HTERT RPE-1 (cell line): ENCODE results near the gene CNDP2.

Experiments used
- in situ Hi-C: fragments of 300-500 bp; cut with MboI; formaldehyde crosslinking; loops from 4 replicates; pipeline ENCODE4 v1.14.3; 2020; ENCODE audit warnings: low sequenced_read_pairs

The CNDP2 gene

DNA sequence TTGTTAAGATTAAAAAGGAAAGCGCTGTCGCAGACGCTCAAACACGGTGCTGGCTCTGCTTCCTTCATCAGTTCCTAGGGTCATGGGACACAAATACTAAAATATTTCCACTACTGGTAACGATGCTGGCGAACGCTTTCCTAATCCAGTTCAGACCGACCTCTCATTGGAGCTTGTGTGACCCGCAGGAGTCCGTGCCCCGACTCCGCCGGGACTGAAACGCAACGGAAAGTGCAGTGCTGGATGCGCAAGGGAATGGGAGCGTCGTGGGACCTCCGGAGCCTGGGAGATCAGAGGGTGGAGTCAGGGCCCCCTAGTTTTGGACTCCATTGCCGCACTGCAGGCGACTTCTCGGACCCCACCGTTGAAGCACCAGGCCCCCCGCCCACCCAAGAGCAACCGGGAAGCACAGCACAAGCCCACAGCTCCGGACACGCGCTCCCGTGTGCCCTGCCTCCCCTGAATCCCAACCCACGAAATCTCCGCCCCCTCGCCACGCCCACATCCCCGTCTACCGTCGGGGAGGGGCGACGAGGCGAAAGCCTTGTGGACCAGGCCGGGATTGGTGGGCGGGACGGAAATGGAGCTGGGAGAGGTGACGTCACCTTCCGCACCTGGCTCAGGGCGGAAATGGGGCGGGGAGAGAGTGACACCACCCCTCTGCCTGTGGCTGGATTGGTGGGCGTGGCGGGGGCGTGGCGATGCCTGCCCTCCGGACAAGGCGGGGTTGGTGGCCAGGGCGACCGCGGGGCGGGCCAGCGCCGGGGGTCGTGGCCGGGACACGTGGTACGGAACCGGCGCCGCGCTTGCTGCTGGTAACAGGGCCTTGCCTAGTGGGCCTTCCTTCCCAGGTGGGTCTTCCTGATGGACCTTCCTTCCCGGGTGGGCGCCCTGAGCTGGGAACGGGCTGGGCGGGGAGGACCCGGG lies at the start of gene CNDP2:
CNDP2 (plus strand) TSS at position 783 of the 927 bp plus-strand sequence. CDS start 3,611 bp downstream, outside the sequence.
- in situ Hi-C loops = no loop called here

DNA sequence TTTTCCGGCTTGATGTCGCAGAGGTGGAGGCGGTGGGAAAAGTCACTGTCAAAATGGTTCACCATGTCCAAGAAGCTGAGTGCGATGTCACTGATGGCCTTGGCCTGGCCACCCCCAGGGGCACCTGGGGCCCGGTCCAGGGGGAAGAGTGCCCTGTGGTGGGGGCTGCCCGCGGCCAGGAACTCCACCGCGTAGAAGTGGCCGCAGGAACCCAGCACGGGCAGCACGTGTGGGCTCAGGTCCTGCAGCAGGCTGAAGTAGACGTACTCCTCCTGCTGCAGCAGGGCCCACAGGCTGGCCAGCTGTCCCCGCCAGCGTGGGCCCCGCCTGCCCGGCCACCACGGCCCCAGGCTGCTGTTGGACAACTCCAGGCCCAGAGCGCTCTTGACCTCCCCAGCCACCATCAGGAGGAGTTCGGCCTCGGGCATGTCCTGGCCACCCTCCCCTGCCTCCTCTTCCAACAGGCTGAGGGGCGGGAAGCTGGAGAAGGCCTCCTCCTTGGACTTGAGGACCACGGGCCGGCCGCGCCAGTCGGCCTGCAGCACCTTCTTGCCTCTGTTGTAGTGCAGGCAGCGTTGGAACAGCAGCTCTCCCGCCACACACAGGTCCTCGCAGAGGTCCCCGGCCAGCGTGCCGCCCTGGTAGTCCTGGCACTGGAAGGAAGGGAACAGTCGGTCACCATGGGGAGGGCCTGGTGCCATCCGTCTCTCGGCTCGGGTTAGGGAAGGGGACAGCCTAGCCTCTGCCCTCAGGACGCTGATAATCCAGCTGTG lies 49.3 kb upstream of the CNDP2 start:
- in situ Hi-C loops = no loop called here

- in situ Hi-C loops = no loop called here
Measured at GRCh38 chr18:74447404-74448152, 48.6 kb upstream of the CNDP2 start.

DNA sequence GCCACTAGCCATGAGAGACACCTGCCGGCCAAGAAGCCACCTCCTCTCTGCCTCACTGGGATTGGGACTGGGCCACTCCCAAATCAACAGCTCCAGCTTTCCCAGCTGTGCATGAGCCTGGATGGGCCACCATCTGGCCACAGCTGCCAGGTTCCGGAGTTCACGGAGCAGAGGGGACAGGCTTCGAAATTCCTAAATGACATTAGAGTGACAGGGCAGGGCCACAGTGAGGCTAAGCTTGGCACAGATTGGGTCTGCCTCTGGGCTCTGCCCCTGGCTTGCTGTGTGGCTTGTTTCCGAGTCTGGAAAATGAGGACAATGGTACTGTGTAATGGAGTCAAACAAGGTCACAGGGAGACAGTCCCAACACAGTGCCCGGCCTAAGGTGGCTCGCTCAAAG lies 45.5 kb upstream of the CNDP2 start:
- in situ Hi-C loops = no loop called here

GRCh38 chr18:74451148-74451547 lies 45.0 kb upstream of the CNDP2 start:
- in situ Hi-C loops = no loop called here

DNA sequence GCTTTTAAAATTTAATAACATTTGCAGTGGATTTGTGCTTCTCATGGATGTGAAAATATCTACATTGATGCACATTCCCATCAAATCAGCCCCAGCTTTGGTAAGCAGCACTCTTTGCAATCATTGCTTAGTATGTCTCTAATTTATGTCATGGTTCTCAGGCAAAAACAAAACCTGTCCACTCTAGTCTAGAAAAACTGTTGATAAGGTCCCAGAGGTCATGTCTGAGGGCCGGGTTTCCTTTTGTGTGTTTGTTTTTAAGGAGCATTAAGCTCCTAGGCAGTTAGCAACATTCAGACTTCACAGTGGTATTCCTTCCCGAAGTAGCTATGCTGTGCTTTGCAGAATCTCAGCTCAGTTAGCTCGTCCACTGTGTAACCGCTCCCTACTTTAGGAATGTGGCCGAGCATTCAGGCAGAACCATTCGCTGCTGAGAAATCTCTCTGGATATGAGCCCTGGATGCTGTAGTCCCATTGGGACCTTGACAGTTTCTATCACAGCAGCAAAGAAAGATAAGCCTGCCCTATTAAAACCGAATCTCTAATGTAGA lies 43.1 kb upstream of the CNDP2 start:
- in situ Hi-C loops = no loop called here

DNA sequence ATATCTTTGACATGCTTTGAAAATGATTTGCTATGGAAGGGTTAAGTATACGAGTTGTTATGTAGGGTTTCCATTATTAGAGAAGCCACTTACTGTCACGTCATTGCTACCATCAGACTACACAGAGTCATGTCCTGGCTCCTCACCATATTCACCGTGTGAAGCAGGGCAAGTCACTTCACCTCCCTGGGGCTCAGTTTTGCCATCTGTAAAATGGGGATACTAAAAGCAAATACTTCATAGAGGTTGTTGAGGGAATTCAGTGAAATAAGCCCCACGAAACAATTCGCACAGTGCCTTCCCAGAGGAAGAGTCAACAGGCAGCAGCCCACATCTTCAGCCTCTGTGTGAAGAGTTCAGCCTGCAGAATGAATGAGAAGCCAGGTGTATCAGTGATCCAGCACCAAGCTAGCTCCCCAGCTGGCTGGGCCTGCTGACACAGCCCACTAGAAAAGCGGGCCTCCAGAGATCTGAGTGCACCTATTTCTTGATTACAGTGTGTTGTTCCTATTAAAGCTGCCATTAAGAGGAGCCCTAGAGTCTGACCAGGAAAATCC lies 42.4 kb upstream of the CNDP2 start:
- in situ Hi-C loops = no loop called here

DNA sequence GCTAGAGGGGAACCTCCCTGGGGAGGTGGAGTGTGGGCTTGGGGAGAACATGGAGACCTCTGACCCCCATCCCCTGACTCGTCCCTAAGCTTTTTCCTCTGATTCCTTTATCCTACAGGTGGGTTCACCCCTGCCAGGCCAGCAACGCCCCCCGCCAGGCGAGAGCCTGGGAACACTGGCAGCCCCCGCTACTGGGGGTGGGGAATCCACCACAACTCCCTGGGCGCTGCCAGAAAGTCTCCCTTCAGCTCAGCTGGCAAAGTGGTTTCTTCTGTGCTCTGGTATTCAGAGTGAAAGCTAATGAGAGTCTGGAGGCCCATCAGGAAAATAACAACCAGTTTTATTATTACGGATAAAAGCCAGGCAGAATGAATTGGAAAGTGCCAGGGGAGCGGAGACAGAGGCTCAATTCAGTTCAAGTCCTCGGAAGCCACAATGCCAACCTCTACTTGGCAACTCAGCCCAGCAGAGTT lies 41.8 kb upstream of the CNDP2 start:
- in situ Hi-C loops = no loop called here

DNA sequence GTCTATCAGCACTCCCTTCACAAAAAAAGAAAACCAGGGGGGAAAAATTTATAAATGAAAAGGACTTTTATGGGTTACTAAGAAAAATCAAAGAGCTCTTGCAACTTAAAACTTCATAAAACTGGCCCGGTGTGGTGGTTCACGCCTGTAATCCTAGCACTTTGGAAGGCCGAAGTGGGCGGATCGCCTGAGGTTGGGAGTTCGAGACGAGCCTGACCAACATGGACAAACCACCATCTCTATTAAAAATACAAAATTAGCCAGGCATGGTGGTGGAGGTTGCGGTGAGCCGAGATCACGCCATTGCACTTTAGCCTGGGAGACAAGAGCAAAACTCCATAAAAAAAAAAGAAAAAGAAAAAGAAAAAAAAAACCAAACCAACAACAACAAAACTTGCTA lies 40.8 kb upstream of the CNDP2 start:
- in situ Hi-C loops = no loop called here

- in situ Hi-C loops = no loop called here
Measured at GRCh38 chr18:74456017-74456348, 40.2 kb upstream of the CNDP2 start.

GRCh38 chr18:74456349-74457042 lies 39.7 kb upstream of the CNDP2 start:
- in situ Hi-C loops = no loop called here

- in situ Hi-C loops = no loop called here
Measured at GRCh38 chr18:74457043-74457724, 39.0 kb upstream of the CNDP2 start, which contains the start of gene DIPK1C. TSS of gene DIPK1C (minus strand) at chr18:74457308. CDS start at chr18:74457259, 49 bp downstream.

GRCh38 chr18:74457725-74458421 lies 38.3 kb upstream of the CNDP2 start:
- in situ Hi-C loops = no loop called here

DNA sequence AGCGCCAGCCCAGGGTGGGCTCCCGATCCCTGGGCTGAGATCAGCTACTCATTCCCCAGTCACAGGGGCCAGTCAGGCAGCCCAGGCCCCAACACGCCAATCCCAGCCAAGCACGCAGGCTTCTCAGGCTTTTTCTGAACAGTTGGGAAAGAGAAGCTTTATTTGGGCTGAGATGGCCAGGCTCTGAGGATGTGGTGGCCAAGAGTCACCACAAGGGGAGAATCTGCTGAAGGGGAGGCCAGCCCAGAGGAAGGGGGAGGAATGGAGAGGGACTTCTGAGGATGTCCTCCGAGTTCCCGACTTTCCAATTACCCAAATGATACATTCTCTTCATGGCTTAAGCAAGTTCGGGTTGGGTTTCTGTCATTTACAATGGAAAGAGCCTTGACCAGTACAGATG lies 36.3 kb upstream of the CNDP2 start:
- in situ Hi-C loops = no loop called here

DNA sequence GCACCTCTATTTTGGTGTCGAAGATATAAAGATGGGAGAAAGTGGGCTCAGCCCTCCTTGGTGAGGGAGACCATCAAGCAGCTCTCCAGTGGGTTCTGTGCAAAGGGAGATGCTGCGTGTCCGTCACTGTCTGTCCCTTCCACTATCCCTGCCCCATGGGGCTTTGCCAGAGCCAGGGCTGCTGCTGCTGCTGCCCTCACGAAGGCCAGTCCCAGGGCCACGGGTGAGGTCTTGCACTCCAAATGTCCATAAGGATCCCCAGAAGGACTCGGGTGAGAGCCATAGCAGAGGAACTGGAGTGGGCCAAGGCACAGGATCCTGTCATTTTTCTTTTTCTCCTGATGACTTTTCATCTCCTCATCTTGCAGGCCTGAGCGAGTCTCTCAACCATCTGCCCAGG lies 35.3 kb upstream of the CNDP2 start:
- in situ Hi-C loops = no loop called here

DNA sequence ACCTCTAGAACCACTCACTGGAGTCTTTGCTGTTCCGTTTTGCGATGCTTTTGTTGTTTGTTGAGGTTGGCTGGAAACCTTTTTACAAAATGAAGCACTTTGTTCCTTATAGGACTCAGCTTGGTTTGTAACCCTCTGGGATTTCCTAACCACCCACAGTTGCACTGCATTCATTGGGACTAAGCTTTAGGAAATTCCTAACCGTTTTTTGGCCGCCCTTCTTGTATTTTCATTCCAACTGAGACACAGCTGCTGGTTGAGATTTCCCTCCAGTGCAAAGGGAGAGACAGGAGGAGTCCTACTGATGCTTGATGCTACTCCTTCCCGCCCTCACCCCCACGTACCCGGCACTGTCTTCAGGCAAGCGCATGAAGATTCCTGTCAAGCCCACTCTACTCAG lies 32.9 kb upstream of the CNDP2 start:
- in situ Hi-C loops = no loop called here

DNA sequence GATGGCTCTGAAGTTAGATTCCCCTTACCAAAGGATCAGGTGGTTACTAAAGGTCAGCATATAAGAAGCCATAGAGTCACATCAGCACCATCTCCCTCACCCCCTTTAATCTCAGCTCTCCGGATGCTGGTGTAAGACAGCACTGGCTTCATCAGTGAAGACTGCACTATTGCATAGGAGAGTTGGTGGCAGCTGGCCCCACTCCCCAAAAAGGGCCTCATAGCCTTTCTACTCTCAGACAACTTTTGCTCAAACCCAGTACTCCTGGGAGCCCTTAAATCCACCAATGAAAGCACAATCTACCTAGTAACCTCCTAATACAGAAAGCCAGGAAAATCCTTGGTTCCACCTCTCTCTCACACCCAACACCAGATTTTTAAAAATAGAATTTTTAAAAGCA lies 32.2 kb upstream of the CNDP2 start:
- in situ Hi-C loops = no loop called here

DNA sequence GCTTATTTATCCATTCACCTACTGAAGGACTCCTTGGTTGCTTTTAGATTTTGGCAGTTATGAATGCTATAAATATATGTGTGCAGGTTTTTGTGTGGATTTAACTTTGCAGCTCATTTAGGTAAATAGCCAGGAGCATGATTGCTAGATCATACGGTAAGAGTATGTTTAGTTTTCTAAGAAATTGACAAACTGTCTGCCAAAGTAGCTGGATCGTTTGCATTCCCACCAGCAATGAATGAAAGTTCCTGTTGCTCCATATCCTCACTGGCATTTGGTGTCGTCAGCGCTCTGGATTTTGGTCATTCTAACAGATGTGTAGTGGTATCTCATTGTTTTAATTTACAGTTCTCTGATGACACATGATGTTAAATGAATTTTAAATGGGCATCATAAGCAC lies 30.4 kb upstream of the CNDP2 start:
- in situ Hi-C loops = no loop called here

GRCh38 chr18:74468547-74469061 lies 27.6 kb upstream of the CNDP2 start:
- in situ Hi-C loops = no loop called here
